ENCODE results near the gene ZAP70.

- TF ChIP-seq POLR2A (IDR thresholded peaks at IDR 0.05) (no peak), CTCF (IDR thresholded peaks at IDR 0.05) (no peak), POLR2AphosphoS5 (IDR thresholded peaks at IDR 0.05) (no peak)
Measured at GRCh38 chr2:97741686-97742085, 28.3 kb downstream of the ZAP70 start.
